Cortex of kidney (tissue), 1 donor: ENCODE data around the gene FRMD1.
"Not testable (repeated sequence)": the region's sequence is repeated elsewhere in the genome, so short reads cannot be mapped to it uniquely, and the experiment has no call there.

Experiments
- DNase-seq: peaks from one replicate; lab custom pipeline; 2025; lab: John Stamatoyannopoulos, UW

Gene FRMD1

DNA sequence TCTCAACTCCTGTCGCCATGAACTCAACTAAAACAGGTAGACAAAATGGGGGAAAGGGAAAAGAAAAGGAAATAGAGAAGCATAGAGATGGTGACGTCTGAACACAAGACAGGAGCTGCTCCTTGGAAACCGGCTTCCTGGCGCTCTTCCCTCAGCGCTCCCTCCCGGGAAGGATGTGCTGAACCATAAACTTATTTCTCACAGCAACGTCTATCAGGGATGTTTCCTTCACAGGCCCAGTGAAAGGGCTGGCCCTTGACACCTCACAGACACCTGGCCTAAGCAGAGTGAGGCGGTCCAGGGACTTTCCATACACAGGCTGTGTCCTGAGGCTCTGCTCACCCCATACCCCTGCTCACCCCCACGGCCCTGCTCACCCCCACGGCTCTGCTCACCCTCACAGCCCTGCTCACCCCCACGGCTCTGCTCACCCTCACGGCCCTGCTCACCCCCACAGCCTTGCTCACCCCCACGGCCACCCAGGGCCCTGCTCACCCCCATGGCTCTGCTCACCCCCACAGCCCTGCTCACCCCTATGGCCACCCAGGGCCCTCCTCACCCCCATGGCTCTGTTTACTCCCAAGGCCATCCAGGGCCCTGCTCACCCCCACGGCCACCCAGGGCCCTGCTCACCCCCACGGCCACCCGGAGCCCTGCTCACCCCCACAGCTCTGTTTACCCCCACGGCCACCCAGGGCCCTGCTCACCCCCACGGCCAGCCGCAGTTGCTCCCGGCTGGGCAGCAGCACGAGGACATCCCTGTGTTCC, 653 bp downstream of the FRMD1 start:
- no peak for DNase-seq

DNA sequence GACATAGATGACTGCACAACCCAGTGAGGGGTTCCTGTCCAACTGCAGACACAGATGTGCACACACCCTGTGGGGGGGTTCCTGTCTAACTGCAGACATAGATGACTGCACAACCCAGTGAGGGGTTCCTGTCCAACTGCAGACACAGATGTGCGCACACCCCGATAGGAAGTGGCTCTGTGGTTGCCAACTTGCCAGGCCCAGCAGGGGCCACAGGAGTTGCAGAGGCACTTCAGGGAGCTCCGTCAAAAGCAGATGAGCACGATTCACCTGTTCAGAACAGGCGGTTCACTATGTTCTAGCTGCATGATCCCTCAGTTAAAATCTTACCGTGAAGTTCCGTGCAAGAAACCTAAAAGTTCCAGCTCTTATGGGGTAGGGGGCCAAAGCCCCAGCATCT, 1.6 kb downstream of the FRMD1 start:
- not testable (repeated sequence) for DNase-seq

DNA sequence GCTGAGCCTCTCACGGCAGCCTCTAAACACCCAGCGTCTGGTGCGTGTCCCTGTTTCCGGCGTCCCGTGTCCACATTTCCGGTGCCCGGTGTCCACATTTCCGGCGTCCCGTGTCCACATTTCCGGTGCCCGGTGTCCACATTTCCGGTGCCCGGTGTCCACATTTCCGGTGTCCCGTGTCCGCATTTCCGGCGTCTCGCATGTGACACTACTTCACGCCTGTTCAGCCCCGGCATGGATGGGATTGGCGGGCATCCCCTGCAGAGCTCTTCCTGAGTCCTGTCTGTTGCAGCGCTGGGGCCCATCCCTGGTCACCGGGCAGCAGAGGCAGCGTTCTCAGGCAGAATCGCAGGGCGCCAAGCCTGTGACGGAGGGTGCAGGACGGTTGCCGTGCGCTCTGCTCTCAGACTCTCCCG, 3.2 kb downstream of the FRMD1 start:
- no peak for DNase-seq

DNA sequence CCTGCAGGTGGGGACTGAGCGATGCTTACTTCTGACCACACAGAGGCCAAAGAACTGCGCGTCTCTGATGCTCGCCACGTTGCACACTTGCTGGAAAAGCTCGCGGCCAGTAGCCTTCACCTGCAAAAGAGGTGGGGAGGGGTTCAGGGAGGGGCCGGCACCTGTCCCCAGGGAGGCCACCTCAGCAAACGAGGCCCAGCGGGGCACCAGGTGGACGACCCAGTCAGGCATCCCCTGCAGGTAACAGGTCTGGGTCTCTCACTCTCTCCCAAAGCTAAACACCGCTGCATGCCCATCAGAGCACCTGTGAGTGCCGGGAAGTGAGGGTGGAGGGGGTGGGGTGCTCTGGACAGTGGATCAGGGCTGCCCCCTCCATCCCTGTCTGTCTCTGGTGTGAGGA, 3.8 kb downstream of the FRMD1 start:
- DNase-seq, result no peak

- DNase-seq, result no peak
Measured at GRCh38 chr6:168073937-168074730, 4.9 kb downstream of the FRMD1 start.

DNA sequence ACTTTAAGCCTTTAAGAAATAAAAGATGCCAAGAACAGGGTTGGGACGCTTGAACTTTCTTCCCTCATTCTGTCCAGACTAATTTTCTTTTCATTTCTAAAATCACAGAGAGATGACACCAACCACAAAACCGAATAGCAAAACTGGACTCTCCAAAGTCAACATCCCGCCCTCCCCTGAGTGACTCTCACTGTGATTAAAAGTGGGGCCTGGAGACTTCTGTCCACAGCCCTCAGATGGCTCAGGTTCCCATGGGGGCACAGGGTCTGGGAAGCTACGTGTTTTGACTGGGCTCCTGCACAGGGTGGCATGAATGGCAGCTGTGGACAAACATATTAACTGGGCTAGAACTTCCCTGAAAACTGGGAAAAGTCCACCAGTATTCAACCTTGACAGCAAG, 6.3 kb downstream of the FRMD1 start:
- DNase-seq, result no peak

- DNase-seq, result no peak
Measured at GRCh38 chr6:168072261-168072660, 6.8 kb downstream of the FRMD1 start.

- DNase-seq, result no peak
Measured at GRCh38 chr6:168071620-168072019, 7.4 kb downstream of the FRMD1 start.

DNA sequence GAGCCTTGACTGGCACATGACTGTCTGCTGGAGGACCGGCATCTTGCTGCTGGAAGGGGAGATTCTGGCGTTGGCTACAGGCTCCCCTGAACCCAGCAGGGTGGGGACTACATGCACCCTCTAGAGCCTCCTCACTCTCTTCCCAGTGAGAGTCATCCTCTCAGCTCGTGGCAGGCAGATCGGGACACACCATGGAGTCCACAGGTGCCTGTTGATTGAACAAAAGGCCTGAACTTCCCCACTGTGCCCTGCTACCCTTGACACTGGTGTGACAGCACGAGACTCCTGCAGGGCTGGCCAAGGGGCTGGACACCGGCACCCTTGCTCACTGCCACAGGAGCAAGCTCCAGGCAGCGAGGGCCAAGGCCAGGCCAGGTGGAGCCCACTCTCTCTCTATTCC, 8.2 kb downstream of the FRMD1 start:
- no peak for DNase-seq

DNA sequence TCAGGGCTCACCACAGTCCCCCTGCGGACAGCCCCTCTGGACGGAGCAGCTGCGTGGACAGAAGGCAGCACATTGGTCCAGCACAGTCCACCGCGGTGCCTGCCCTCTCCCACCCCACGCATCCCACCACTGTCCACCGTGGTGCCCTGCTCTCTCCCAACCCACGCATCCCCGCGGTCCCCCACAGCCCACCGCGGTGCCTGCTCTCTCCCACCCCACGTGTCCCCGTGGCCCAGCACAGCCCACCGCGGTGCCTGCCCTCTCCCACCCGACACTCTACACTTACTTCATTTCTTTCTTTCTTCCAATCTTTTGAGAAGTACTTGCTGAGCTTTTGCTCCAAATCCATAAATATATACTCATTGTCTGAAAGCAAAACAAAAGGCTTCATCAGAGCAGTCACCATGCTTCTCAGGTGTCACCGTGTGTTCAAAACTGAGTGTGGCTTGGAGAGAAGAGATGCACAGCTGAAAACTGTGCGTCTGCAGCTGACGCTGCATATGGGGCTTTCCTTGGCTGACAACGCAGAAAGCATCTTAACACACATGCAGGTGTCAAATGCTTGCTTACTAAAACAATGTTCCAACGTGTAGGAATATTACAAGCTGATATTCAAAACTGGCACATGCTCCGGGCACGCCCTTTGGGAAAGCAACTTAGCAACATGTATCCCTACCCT, 11.8 kb downstream of the FRMD1 start:
- DNase-seq, result no peak

DNA sequence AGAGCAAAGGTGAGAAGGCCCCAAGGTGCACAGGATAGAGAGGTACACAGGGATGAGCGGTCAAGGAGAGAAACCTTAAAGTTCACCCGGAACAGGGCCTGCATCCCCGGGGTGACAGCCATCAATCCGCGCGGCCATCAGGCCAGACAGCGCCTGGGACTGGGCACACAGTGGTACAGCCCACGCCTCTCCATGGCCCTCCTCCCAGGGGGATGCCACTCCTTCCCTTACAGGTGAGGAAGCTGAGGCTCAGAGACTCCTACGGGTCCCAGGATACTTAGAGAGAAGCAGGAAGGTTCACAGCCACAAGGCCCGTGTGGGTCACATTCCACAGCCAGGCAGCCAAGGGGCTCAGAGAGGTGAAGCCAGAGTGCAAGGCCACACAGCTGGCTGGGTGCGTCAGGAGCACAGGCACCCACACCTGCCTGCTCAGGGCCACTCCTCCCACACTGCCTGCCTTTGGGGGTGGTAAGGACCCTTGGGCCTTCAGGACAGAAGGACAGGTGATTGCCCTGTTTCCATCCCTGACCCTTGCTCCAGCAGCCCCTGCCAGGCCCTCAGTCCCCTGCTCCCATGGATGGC, 14.7 kb downstream of the FRMD1 start:
- no peak for DNase-seq

GRCh38 chr6:168063431-168063830, 15.6 kb downstream of the FRMD1 start:
- no peak for DNase-seq

DNA sequence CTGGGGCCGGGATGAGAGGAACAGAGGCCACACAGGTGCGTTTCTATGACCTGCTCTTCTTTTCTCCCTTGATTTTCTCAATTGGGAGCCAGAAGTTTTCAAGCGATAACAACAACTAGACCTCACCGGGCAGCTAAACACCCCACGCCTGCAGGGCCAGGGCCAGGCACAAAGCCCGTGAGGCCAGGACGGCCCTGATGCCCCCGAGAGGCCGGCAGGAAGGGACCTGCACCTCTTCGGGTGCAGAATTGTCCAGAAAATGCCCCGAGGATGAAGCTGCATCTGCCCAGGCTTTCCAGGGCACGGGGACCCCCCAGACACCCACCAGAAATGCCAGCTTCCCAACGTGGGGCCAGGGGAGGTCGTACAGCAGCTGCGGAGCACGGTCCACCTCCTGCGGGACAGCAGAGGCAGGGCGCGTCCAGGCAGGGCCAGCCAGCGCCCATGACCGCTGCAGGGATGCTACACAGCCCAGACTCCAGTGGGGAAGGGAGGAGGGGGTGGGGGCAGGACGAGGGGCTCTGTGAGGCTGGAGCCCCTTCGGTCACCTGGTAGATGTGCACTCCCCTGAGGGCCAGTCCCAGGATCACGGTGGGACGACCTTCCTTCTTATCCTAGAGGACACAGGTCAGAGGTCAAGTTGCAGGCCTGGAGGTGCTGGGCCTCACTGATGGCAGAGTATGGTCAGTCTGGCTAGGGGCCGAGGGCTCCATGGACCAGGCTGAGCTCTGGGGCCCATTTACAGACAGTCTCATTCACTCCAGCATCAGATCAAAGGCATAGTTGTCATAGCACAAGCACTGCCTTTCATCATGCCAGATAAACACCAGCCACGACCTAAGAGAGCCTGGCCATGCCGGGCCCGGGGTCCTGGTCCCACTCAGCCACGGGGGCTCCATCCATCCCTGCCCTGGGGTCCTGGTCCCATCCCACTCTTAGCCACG, 16.4 kb downstream of the FRMD1 start:
- no peak for DNase-seq

- no peak for DNase-seq
Measured at GRCh38 chr6:168061269-168062210, 17.5 kb downstream of the FRMD1 start.

GRCh38 chr6:168060521-168060931, 18.5 kb downstream of the FRMD1 start:
- DNase-seq, result no peak

DNA sequence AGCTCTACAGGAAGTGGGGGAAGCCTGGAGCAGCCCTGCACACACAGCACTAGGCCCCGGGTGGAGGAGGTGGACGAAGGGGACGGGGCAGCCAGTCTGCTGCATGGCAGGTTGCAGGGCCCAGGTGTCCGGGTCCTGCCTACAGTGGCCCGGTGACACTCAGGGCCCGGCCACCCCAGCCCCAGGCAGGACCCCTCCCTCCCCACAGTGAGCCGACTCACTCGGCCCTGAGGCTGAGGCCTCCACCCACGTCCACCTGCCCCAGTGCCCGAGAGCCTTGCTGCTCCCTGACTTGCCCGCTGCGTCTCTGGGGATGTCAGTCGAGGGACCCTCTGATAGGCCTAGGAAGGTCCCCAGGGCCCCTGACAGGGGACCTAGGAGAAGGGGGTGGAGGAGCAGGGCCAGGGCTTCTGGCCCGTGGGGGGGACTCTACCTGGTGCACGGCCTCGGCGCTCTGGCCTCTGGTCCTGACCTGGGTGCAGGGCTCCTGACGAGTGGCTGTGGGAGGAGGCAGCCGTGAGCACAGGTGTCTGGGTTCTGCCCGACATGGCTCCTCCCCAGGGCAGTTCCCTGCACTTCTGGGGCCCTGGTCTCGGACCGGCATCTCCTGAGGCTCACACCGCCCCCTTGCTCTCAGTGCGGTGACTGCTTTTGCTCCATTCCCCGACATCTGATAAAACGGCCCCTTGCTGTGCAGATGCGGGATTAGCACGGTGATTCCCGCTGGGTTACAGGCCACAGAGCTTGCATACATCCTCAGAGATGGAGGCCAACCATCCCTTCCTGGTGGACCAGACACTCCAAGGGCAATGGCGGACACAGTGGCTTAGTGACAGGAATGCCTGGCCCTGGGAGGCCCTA, 20.1 kb downstream of the FRMD1 start:
- DNase-seq, result no peak

- DNase-seq, result no peak
Measured at GRCh38 chr6:168057836-168058235, 21.2 kb downstream of the FRMD1 start.

DNA sequence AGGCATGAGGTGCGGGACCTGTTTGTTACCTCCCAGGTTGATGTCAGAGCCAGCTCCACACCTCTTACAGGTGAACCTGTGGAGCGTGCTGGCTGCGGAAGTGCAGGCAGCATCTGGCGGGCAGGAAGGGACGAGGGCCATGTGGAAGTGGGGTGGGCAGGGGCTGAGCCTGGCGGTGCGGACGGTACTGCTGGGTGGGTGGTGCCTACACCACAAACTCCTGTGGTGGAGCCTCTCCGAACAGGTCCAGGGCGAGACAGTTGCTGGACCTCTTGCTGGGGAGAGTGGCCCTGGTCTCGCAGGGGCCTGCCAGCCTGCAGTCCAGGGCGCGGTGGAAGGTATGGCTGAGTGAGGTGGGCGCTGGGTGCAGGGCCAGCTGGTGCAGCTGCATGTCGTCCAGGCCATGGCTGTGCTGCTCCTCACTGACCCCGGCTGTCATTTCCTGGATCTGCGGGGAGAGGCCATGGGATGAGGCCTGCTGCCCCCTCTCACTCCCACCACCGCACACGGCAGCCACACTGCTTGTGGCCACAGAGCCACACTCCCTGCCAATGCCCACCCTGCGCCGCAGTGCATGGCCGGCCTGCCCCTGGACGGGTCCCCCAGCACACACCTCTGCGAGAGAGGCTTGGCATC, 22.0 kb downstream of the FRMD1 start:
- DNase-seq, result no peak
